ENCODE data around the gene PPP1R12B. TPM values are rescaled to one million over a fixed set of nuclear protein-coding genes. Genes with fewer than 3 reads are reported as not detected.
"Not testable (repeated sequence)": the region's sequence is repeated elsewhere in the genome, so short reads cannot be mapped to it uniquely, and the experiment has no call there.

The PPP1R12B gene
- total RNA-seq, 1 donor from 2014 or later = 71.7 TPM

- TF ChIP-seq POLR2AphosphoS5 (IDR thresholded peaks at IDR 0.05; ENCODE audit: insufficient read depth in 1 of 2, low read depth in 1 of 2) (no peak), POLR2A (IDR thresholded peaks at IDR 0.05) (no peak)
- TF ChIP-seq, protein P1, sequence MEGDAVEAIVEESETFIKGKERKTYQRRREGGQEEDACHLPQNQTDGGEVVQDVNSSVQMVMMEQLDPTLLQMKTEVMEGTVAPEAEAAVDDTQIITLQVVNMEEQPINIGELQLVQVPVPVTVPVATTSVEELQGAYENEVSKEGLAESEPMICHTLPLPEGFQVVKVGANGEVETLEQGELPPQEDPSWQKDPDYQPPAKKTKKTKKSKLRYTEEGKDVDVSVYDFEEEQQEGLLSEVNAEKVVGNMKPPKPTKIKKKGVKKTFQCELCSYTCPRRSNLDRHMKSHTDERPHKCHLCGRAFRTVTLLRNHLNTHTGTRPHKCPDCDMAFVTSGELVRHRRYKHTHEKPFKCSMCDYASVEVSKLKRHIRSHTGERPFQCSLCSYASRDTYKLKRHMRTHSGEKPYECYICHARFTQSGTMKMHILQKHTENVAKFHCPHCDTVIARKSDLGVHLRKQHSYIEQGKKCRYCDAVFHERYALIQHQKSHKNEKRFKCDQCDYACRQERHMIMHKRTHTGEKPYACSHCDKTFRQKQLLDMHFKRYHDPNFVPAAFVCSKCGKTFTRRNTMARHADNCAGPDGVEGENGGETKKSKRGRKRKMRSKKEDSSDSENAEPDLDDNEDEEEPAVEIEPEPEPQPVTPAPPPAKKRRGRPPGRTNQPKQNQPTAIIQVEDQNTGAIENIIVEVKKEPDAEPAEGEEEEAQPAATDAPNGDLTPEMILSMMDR (IDR thresholded peaks at IDR 0.05) = no peak
- DNase-seq (ENCODE audit: extremely low spot score in 2 of 2) = no peak
- no peaks in the 10 kb centered on the region for H3K4me1 ChIP-seq
- intact Hi-C loops (cut with DNase I) = no loop called here
- no peak overlapping the region for H3K27ac ChIP-seq
- peaks cover 0 to 11% of the 10 kb centered on the region in 2 donors for H3K36me3 ChIP-seq
- H3K9me3 ChIP-seq = no peaks in the 10 kb centered on the region
- no peaks in the 10 kb centered on the region for H3K27me3 ChIP-seq
- no peak overlapping the region for H3K4me3 ChIP-seq
Observed at GRCh38 chr1:202452508-202452907, 104.0 kb downstream of the PPP1R12B start.

DNA sequence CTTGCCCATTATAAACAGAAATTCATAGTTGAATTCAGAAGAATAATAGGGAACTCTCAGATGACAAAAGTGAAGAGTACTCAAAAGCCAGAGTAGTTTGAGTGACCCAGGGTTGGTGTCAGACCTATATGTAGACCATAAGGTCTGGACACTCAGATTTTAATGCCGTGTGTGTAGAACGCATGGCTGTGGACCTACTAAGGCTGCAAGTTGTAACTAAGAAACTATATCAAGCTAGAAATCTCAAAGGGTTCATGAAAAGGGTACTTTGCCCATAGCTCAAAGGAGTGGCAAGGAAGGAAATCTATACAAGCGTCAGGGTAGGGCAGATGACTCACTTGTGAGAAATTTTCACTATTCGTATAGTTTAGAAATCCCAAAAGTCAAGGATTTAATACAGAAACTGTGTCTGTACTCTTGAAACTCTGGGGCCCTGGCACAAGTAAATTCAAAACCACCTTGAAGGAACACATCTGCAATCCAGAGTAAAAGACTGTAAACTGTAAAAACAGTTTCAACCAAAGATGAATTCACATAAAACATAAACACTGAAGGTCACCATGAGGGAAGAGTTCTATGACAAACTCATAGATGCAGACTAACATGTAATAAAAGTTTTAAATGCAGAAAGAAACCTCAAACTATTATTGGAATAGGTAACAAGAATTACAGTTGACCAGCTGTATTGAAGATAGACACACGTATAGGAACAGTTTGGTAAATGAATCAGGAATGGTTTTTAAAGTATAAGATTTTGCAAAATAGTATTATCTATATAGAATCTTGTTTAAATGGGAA, 108.1 kb downstream of the PPP1R12B start:
- H3K27ac ChIP-seq = not testable (repeated sequence)

DNA sequence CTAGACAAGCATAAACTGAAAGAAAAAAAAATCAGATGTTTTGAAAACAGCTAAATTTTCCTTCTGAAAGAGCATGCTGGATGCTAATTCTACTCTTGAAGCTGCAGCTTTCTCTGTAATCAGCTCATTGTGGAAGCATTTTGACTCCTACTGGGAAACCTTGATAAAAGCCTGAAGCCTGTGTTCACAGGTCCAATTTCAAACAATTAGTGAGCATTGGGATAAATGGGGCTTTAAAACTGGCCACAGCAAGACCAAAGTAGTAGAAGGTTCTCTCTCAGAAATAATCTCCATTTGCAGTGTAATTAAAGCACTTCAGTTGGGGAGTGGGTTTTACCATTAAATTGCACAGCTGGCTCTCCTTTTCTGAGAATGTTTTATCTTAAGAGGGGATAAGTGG, 110.2 kb downstream of the PPP1R12B start:
- H3K36me3 ChIP-seq; H3K4me1 ChIP-seq; H3K27ac ChIP-seq; H3K9me3 ChIP-seq; H3K4me3 ChIP-seq; H3K27me3 ChIP-seq; DNase-seq (ENCODE audit: extremely low spot score in 2 of 2); intact Hi-C loops (cut with DNase I): not testable (repeated sequence)

More for the DNA sequence above, 108.1 kb downstream of the PPP1R12B start:
- H3K4me3 ChIP-seq; DNase-seq (ENCODE audit: extremely low spot score in 2 of 2); H3K9me3 ChIP-seq; H3K36me3 ChIP-seq; intact Hi-C loops (cut with DNase I); H3K27me3 ChIP-seq; H3K4me1 ChIP-seq: not testable (repeated sequence)

DNA sequence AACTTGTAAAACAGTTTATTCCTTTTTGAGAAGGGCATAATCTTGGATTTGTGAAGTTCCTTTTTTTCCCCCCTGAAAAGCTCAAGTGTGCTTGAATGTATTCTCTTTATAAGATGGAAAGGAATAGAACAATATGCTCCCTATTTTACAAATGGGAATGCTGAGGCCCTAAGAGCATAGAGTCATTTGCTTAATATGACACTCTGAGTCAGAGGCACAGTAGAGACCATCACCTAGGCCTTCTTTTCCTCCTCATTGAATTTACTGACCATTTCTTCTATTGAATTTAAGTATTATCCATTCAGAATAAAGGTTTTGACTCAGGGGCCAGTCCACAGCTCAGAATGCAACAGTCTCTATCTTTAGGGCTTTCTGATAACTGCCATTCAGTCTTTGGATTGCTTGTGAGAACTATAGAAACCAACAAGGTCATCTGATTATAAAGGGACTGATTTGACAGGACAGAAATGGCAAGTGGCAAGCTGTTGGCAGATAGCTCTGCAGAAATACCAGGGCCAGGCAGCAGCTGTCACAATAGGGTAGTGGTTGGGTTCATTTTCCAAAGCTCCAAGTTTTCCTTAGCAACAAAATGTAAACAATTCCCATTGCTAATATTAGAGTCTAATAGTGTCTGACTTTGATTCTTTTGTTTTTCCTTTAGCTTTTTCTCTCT, 111.1 kb downstream of the PPP1R12B start:
- H3K9me3 ChIP-seq; DNase-seq (ENCODE audit: extremely low spot score in 2 of 2); H3K36me3 ChIP-seq; H3K27ac ChIP-seq; H3K27me3 ChIP-seq; H3K4me3 ChIP-seq; intact Hi-C loops (cut with DNase I); H3K4me1 ChIP-seq: not testable (repeated sequence)

GRCh38 chr1:202460143-202460495, 111.6 kb downstream of the PPP1R12B start:
- H3K4me1 ChIP-seq; H3K4me3 ChIP-seq; H3K9me3 ChIP-seq; H3K36me3 ChIP-seq; DNase-seq (ENCODE audit: extremely low spot score in 2 of 2); H3K27ac ChIP-seq; intact Hi-C loops (cut with DNase I); H3K27me3 ChIP-seq: not testable (repeated sequence)

- Histone ChIP-seq H3K4me3 (no peak overlapping the region), H3K4me1 (no peaks in the 10 kb centered on the region), H3K36me3 (no peaks in the 10 kb centered on the region), H3K27ac (no peak overlapping the region), H3K9me3 (no peaks in the 10 kb centered on the region), H3K27me3 (no peaks in the 10 kb centered on the region)
- intact Hi-C loops (cut with DNase I) = no loop called here
- DNase-seq (ENCODE audit: extremely low spot score in 2 of 2) = no peak
- TF ChIP-seq, protein P1 (IDR thresholded peaks at IDR 0.05) = no peak
- TF ChIP-seq POLR2AphosphoS5 (IDR thresholded peaks at IDR 0.05; ENCODE audit: insufficient read depth in 1 of 2, low read depth in 1 of 2) (no peak), POLR2A (IDR thresholded peaks at IDR 0.05) (no peak)
Observed at GRCh38 chr1:202462342-202463076, 114.0 kb downstream of the PPP1R12B start.
